Neutrophil (primary cell): ENCODE measurements around the gene BIN1.

ENCODE experiments used
- H3K27ac ChIP-seq: fragments of 200-600 bp; sonication (generic); 2 replicates; pipeline ENCODE4 v1.5.1; 2016; ENCODE audit warnings: mild to moderate bottlenecking, moderate library complexity
- H3K27me3 ChIP-seq: fragments of 200-600 bp; sonication (generic); 2 replicates; pipeline ENCODE4 v1.6.0; 2016; ENCODE audit warnings: mild to moderate bottlenecking
- H3K36me3 ChIP-seq: fragments of 200-600 bp; sonication (generic); 2 replicates; pipeline ENCODE4 v1.5.1; 2017
- H3K4me1 ChIP-seq, 2 experiments: fragments of 200-600 bp in 1 of 2; sonication (generic) in 1 of 2; 1 replicate in 1 of 2; 2 replicates in 1 of 2; pipeline versions ENCODE4 v1.5.1 to v1.6.1; 2013 to 2016; ENCODE audit warnings: low read depth in 1 of 2, low read length in 1 of 2, mild to moderate bottlenecking in 1 of 2, moderate library complexity in 1 of 2; ENCODE audit not compliant: control insufficient read depth in 1 of 2, insufficient read depth in 1 of 2
- H3K4me3 ChIP-seq, 2 experiments: fragments of 200-600 bp in 1 of 2; sonication (generic) in 1 of 2; 1 replicate in 1 of 2; 2 replicates in 1 of 2; pipeline ENCODE4 v1.5.1; 2013 to 2016; ENCODE audit warnings: low read depth in 1 of 2, low read length in 1 of 2, mild to moderate bottlenecking in 1 of 2, moderate library complexity in 1 of 2
- H3K9me3 ChIP-seq: fragments of 200-600 bp; sonication (generic); 2 replicates; pipeline ENCODE4 v1.5.1; 2016
- TF ChIP-seq, protein P1 (sequence below): fragments of 200-600 bp; sonication (generic); IDR thresholded peaks from 2 replicates; pipeline ENCODE4 v1.5.1; 2016; ENCODE audit warnings: antibody characterized with exemption

Gene BIN1

DNA sequence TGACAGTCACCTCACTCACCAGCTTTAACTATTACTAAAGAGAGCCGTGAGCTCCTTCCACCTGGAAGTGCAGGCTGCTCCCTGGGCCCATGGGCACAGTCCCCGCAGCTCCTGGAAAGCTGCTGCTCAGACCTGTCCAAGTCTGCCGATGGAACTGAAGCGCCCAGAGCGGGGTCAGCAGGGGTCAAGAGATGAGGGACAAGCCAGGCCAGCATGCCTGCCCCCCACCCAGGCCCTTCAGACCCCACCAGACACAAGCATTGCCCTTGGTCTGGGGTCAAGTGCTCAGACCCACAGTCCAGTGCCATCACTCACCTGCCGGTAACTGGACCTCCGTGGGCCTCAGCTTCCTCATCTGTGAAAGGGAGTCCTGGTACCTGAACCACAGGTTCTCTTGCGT is 59.9 kb downstream of the BIN1 start:
- TF ChIP-seq, protein P1, sequence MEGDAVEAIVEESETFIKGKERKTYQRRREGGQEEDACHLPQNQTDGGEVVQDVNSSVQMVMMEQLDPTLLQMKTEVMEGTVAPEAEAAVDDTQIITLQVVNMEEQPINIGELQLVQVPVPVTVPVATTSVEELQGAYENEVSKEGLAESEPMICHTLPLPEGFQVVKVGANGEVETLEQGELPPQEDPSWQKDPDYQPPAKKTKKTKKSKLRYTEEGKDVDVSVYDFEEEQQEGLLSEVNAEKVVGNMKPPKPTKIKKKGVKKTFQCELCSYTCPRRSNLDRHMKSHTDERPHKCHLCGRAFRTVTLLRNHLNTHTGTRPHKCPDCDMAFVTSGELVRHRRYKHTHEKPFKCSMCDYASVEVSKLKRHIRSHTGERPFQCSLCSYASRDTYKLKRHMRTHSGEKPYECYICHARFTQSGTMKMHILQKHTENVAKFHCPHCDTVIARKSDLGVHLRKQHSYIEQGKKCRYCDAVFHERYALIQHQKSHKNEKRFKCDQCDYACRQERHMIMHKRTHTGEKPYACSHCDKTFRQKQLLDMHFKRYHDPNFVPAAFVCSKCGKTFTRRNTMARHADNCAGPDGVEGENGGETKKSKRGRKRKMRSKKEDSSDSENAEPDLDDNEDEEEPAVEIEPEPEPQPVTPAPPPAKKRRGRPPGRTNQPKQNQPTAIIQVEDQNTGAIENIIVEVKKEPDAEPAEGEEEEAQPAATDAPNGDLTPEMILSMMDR = no peak
- Histone ChIP-seq H3K4me3 (no peak overlapping the region), H3K27ac (no peak overlapping the region), H3K27me3 (no peaks in the 10 kb centered on the region), H3K4me1 (no peaks in the 10 kb centered on the region), H3K9me3 (no peaks in the 10 kb centered on the region), H3K36me3 (no peaks in the 10 kb centered on the region)

DNA sequence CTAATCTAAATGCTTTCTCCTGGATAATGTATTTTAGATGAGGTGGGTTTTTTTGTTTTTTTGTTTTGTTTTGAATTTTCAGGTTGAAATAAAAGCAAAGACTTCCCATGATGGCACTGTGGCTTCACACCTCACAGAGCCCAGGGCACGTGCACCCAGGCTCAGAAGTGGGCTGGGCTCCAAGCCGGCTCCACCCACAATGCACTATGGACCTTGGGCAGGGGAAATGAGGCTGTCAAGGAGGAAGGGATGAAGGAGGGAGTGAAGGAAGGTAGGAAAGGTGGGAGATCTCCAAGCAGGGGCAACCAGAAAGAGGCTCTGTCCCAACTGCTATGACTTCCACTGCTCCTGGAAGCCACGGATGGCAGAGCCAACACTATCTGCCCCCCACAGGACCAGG is 60.4 kb downstream of the BIN1 start:
- no peaks in the 10 kb centered on the region for H3K4me1 ChIP-seq
- no peaks in the 10 kb centered on the region for H3K9me3 ChIP-seq
- H3K27ac ChIP-seq = no peak overlapping the region
- H3K4me3 ChIP-seq = no peak overlapping the region
- H3K27me3 ChIP-seq = no peaks in the 10 kb centered on the region
- no peaks in the 10 kb centered on the region for H3K36me3 ChIP-seq
- TF ChIP-seq, protein P1 = no peak

DNA sequence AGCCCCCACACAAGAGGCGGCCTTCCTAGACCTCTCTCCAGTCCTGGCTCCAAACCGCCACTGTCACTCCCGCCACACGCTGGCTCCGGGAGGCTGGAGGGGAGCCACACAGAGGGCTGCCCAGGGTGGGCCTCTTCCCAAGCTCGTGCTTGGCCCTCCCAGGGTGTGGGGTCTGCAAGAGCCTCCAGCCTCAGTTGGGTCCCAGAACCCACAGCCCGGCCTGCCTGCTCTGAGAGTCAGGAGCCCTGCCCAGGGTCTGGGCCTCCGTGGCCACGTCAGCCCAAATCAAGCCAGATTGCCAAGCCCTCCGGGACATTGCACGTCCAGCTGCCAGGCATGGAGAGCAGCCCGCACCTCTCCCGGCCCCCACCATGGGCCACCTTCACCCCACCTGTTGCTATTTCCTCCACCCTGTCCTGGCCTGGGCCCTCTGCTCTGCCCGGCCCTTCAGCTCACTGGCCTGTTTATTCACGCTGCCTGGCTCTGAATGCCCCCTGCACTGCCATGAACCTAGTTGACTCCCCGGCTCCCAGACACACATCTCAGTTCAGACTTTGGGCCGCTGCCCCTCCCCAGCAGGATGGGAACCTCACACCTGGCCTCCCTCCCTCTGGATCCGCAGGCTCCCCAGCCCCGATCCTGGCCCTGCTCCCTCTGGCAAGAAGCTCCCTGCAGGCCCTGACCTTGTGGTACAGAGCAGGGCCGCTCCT is 61.0 kb downstream of the BIN1 start:
- Histone ChIP-seq H3K36me3 (no peaks in the 10 kb centered on the region), H3K27me3 (no peaks in the 10 kb centered on the region), H3K4me3 (no peak overlapping the region), H3K9me3 (no peaks in the 10 kb centered on the region), H3K4me1 (no peaks in the 10 kb centered on the region), H3K27ac (no peak overlapping the region)
- TF ChIP-seq, protein P1 = no peak

DNA sequence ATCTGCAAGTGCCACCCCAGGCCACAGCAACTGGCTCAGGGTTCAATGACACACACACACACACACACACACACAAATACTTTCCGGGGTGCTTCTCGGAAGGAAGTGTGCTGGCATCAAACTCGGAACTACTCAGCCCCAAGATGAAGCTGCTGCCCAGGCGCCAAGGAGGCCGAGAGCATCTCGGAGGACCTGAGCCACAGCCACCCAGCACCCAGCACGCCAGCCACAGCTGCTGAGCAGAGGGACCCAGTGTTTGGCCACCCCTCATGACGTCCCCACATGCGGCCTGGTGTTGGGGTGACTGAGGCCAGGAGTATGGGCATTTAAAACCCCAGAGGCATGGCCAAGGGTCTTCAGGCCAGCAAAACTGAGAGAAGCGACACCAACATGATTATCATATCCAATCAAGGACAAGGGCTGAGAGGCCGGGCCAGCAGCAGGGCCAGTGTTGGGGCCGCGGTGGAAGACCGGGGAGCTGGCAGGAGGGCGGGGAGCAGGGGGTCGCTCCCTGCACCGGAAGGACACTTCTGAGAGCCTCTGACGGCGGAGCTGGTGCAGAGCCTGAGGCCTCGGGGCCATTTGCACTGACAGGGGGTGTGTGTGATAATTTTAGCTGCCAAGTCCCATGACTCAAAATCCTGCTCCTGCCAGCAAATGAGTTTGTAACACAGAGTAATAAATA is 61.8 kb downstream of the BIN1 start:
- Histone ChIP-seq H3K27ac (no peak overlapping the region), H3K27me3 (no peaks in the 10 kb centered on the region), H3K4me3 (no peak overlapping the region), H3K9me3 (no peaks in the 10 kb centered on the region), H3K4me1 (no peaks in the 10 kb centered on the region), H3K36me3 (no peaks in the 10 kb centered on the region)
- TF ChIP-seq, protein P1 = no peak

DNA sequence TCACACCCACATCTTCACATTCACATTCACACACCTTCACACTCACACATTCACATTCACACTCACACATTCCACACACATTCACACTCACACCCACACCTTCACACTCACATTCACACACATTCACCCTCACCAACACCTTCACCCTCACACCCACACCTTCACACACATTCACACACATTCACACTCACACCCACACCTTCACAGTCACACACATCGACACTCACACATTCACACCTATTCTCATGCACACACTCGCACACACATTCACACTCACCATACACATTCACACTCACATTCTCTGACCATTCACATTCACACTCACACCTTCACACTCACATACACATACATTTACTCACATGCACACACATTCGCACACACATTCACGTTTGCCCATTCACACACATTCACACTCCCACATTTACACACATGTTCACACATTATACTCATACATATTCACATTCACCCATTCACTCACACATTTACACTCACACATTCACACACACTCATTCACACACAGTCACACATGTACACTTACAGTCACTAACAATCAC is 62.7 kb downstream of the BIN1 start:
- Histone ChIP-seq H3K4me1 (no peaks in the 10 kb centered on the region), H3K27me3 (no peaks in the 10 kb centered on the region), H3K4me3 (no peak overlapping the region), H3K9me3 (no peaks in the 10 kb centered on the region), H3K27ac (no peak overlapping the region), H3K36me3 (no peaks in the 10 kb centered on the region)
- TF ChIP-seq, protein P1 = no peak
